Measurements from ENCODE around the gene PRDM15. TPM values are rescaled to one million over a fixed set of nuclear protein-coding genes. Genes with fewer than 3 reads are reported as not detected.

PRDM15 gene
- total RNA-seq, 1 experiment from 2014 or later = 5.4 TPM

- in situ Hi-C loops (cut with HindIII; ENCODE audit: low sequenced_read_pairs) = no loop called here
- DNase-seq (ENCODE audit: low spot score) = no peak
Observed at GRCh38 chr21:41776778-41777177, 102.4 kb downstream of the PRDM15 start.

- DNase-seq (ENCODE audit: low spot score) = no peak
- in situ Hi-C loops (cut with HindIII; ENCODE audit: low sequenced_read_pairs) = no loop called here
Observed at GRCh38 chr21:41775149-41775472, 104.0 kb downstream of the PRDM15 start.

- DNase-seq (ENCODE audit: low spot score) = no peak
Observed at GRCh38 chr21:41774467-41775148, 104.5 kb downstream of the PRDM15 start.

DNA sequence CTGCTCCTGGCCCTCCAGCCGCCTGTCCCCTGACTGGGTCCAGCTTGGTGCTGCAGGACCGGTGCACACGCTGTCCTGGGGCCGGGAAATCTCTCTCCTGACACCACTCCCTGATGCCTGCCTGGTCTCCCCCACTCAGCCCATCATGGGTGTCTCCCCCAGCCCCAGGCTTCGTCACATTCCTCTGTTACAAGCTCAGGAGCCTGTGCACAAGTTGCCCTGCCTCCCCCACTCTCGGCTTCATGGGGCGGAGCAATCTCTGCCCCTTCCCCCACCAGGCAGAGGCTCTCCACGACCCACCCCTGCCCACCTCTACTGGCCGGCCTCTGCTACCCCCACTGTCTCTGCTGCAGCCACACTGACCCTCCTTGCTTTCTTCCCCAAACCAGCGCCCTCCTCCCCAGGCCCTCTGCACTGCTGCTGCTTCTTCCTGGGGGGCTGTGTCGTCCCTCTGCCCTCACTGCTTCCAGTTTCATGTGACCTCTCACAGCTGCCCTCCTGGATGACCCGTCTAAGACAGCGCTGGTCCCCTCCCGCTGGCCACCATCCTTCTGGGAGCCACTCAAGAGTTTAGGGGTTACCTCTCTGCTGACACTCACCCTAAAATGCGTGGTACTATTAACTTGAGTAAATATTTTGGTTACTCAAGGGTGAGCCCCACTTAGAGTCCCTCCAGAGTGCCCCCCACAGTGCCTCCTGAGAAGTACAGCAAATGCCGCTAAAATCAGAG, 106.6 kb downstream of the PRDM15 start:
- in situ Hi-C loops (cut with HindIII; ENCODE audit: low sequenced_read_pairs) = no loop called here
- DNase-seq (ENCODE audit: low spot score) = no peak

More at GRCh38 chr21:41774467-41775148, 104.5 kb downstream of the PRDM15 start:
- in situ Hi-C loops (cut with HindIII; ENCODE audit: low sequenced_read_pairs) = no loop called here

DNA sequence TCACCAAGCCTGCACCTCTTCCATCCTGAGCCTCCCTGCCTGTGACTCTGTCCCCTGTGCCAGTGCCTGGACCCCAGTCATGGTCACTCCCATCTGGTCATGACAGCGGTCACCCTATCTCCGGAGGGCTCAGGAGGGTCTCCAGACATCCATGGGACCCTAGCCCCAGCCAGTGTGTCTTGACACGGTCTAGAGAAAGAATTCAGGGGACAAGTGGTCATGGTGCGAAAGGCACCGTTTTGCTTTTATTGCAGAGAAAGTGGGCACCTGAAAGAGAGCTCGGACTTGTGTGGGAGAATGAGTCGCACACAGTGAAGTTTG, 107.6 kb downstream of the PRDM15 start:
- in situ Hi-C loops (cut with HindIII; ENCODE audit: low sequenced_read_pairs) = no loop called here
- no peak for DNase-seq (ENCODE audit: low spot score)

- DNase-seq (ENCODE audit: low spot score) = no peak
- in situ Hi-C loops (cut with HindIII; ENCODE audit: low sequenced_read_pairs) = no loop called here
Observed at GRCh38 chr21:41770901-41771624, 108.1 kb downstream of the PRDM15 start.

DNA sequence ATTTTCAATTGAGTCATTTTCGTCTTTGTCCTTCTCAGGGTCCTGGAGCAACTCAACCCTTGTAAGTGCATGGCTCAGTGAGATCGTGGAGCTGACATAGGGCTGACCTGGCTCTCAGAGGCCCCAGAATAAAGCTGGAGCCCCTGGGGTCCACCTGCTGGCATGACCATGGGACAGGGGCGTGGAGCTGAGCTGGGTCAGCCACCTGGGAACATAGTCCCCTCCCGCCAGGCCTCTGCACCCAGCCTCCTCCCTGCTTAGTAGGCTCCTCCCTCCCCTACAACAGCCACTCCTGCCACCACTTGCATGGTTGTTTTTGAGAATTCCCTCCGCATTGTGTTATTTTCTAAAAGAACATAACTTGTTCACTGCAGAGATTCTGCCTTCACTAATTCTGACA, 109.2 kb downstream of the PRDM15 start:
- in situ Hi-C loops (cut with HindIII; ENCODE audit: low sequenced_read_pairs) = no loop called here
- no peak for DNase-seq (ENCODE audit: low spot score)

DNA sequence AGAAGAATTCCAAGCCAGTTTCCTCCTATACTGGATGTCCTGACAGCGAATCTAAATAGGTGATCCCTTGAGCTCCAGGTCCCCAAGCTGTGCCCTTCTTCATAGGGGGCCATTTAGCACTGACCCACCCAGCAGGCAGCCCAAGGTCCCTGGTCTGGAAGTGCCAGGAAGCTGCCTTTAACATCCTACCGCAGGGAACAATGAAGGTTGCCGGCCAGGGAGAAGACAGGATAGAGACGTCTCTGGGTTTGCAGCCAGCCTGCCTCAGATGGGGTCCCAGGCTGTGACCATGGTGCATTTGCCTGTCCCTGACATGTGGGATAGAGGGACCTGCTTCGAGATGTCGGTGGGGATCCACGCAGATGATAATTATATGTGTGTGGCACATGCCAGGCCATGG, 109.6 kb downstream of the PRDM15 start:
- DNase-seq (ENCODE audit: low spot score) = no peak
- in situ Hi-C loops (cut with HindIII; ENCODE audit: low sequenced_read_pairs) = no loop called here

DNA sequence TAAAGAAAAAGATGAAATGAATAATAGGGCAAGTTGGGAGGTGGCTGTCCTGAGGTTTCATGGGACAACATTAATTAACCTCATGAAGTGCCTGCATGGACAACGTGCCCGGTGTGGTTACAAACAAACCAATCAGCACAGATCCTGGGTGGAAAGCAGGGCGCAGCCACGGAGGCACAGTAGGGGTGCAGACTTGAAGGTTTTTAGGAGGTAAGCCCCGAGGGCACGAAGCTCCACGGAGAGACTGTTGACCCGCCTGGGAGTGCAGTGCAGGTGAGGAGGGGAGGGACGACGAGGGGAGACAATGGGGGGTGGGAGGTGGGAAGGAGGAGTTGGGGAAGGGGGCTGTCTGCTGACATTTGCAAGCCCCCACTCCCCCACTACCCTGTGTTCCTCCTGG, 110.0 kb downstream of the PRDM15 start:
- in situ Hi-C loops (cut with HindIII; ENCODE audit: low sequenced_read_pairs) = no loop called here
- no peak for DNase-seq (ENCODE audit: low spot score)

DNA sequence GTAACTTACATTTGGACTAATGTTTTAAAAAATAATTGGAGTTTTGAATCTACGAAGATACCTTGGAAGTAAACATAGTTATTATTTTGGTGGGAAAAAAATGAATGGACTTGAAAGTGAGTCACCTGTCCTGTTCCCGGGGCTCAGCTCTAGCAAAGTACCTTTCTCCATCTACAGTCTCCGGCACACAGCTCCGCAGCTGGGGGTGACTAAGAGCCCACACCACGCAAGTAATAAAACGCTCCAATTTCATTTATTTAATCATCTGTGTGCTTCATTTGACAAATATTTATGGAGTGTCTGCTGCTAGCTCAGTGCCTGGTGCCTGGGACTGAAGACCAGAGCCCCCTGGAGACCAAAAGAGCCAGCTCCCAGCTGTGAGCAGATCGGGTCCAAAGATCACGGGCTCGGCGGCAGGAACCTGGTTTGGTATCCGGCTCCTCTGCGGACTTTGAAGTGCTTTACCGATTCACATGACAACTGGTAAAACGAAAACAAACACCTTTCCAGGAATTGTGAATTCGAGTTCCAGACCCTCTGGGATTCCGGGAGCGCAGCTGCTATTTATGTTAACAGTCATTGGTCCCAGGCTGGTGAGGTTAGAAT, 110.6 kb downstream of the PRDM15 start:
- in situ Hi-C loops (cut with HindIII; ENCODE audit: low sequenced_read_pairs) = no loop called here
- no peak for DNase-seq (ENCODE audit: low spot score)

DNA sequence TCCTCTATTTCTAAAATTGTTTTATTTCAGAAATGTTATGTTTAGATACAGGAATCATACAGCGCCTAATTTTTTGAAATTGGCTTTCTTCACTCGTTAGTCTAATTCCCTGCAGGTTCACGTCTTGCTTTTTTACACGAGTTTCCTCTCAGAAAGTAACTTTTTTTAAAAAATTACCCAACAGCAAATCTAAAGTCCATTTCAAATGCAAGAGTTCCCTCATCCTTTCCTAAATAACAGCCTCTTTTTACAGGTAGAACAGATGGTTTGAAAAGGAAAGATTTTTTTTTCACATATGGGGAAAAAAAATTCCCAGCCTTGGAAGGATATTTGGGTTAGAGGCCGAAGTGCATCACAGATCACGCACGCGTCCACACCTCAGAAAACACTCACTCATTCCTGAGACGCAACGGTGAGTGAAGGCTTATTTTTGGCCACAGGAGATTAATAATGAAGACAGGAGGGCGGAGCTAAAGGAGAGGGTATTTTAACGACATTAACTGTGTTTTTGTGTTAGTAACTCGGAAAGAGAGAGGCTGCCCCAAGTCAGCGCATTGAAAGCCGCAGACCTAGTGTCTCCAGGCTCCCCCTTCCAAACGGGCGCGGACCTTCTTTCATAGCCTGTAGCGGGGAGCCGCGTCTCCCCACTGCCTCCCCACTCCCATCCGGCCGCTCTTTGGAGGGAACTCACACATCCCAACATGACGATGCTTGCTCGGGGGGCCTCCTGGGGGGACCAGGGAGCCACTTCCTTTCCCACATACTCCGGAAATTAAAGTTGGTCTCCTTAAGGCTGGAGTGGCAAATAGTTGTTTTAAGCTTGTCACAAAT, 111.3 kb downstream of the PRDM15 start:
- DNase-seq (ENCODE audit: low spot score) = no peak
- in situ Hi-C loops (cut with HindIII; ENCODE audit: low sequenced_read_pairs) = no loop called here

DNA sequence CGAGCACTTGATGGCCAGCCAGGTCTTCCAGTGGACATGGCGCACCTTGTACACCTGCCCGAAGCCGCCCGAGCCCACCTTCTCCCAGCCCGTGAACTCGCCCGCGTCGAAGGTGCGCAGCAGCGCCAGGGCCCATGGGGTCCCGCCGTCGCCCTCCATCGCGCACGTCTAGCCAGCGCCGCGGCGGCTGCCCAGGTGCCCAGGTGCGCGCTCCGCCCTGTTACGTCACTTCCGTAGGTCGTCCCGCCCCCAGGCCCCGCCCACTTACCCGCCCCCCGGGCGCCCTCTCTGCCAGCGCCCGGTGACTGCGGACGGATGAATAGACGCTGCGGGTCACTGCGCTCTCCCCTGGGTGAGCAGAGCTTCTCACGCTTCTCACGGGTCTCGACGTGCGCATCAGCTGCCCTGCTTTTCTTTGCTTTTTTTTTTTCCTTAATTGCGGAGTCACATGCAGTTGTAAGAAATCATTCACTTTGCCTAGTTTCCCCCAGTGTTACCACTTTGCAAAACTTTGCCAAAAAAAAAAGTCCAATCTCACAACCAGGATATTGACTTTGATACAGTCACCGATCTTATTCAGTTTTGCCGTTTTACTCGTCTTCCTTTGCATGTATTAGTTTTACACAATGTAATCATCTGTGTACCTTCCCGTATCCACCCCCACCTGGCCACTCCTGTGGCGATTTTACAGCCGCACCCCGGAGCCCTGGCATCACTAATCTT, 112.1 kb downstream of the PRDM15 start, which contains the start of gene RIPK4:
TSS of gene RIPK4 (minus strand) at position 170 of the 723 bp plus-strand sequence. CDS start at position 159, 11 bp downstream.
- in situ Hi-C loops (cut with HindIII; ENCODE audit: low sequenced_read_pairs) = no loop called here
- DNase-seq (ENCODE audit: low spot score) = no peak

DNA sequence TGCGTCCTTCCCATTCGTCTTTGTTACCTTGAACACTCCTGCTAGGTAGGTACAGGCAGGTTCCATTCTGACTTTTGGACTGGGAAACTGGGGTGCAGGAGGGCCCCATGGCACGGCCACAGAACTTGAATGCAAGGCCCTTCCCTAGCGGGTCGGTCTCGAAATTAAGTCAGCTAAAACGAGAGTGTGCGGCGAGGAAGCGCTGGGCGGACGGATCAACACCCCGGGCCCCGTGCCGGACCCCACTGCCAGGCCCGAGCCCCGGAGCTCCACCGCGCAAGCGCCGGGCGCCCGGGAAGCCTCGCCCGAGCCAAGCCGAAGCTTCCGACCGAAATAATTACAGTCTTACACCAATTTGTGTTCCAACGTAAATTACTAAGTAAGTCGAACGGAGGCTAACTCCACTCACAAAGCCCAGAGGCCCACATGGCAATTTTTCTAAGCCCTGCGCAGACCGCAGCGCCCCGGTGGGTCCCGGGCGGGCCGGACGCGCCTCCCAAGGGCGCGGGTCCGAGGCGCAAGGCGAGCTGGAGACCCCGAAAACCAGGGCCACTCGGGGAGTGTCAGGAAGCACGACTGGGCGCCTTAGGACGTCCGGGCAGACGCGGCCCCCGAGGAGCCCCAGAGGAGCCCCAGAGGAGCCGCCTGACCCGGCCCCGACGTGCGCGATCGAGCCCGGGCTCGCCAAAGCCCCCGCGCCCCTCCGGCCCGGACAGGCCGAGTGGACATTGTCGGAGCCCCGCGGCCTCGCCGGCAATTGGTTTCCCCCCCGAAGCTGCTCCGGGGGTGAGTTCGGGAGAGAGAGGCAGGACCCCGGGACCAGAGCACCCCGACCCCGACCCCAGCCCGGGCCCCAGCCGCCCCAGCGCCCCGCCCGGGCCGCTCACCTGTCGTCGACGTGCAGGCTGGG, 112.9 kb downstream of the PRDM15 start:
- in situ Hi-C loops (cut with HindIII; ENCODE audit: low sequenced_read_pairs) = no loop called here
- no peak for DNase-seq (ENCODE audit: low spot score)

DNA sequence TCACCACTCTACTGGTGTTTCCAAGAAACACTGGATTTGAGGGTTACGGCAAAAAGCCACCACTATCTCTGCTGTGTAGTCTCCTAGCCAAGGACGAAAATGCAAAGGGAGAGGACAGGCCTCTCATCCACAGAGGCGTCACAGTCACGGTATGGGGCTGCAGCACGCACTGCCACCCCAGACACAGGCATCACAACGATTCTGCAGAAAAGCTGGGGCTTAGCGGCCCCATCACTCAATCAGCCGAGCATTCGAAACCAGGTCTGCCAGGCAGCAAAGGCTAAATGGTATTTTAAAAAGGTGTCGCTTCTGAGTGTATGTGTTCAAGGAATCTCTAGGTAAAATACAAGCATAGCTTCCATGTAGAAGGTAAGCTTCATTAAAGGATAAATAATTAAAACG, 113.7 kb downstream of the PRDM15 start:
- in situ Hi-C loops (cut with HindIII; ENCODE audit: low sequenced_read_pairs) = no loop called here
- no peak for DNase-seq (ENCODE audit: low spot score)

DNA sequence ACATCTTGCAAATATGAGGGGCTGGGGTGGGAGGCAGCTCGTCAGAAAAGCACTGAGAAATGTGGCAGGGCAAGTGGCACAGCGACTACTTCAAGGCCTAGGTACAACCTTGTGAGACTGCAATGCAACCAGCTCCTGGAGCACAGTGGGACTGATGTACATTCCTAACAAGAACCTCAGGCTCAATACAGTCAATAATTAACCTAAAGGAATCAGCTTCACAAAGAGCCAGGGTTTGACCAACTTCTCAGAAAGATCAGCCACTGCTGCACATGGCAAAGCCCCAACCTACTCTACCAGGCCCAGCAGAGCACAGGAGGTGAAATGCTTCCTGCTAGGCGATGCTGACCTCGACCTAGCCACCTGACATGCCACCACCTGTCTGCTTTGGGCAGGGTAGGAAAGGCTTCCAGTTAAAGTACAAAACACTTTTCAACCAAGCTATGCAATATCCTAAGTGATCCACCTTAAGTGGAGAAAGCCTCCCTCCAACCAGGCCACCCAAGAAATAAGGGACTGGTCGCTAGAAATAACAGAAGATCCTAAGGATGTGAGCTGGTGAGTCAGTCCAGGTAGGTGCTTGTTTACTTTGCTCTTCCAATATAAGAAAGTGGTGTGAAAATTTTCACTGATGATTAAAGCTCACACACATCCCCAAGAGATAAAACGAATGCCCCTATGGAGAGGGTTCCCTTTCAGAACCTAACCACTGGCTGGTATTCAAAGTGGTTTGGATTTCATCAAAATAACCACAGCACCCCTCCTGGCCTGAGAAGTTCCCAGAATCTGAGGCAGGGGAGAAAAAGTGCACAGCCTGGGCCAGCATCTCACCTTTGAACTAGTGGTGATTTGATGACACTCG, 114.4 kb downstream of the PRDM15 start:
- no peak for DNase-seq (ENCODE audit: low spot score)
- in situ Hi-C loops (cut with HindIII; ENCODE audit: low sequenced_read_pairs) = no loop called here

GRCh38 chr21:41763996-41764395, 115.1 kb downstream of the PRDM15 start:
- in situ Hi-C loops (cut with HindIII; ENCODE audit: low sequenced_read_pairs) = no loop called here
- DNase-seq (ENCODE audit: low spot score) = no peak
